ENCODE results near the gene SARS1.

SARS1 gene

GRCh38 chr1:109250454-109251276 lies 36.9 kb downstream of the SARS1 start:
- no peak for DNase-seq (ENCODE audit: low read depth, low spot score)

- DNase-seq (ENCODE audit: low read depth, low spot score), result no peak
These were observed 37.8 kb downstream of the SARS1 start for GRCh38 chr1:109251277-109252166.

- DNase-seq (ENCODE audit: low read depth, low spot score), result no peak
These were observed 38.6 kb downstream of the SARS1 start for GRCh38 chr1:109252167-109252892.

- DNase-seq (ENCODE audit: low read depth, low spot score), result no peak
These were observed 39.4 kb downstream of the SARS1 start for GRCh38 chr1:109252893-109253802.

GRCh38 chr1:109253803-109254620 lies 40.3 kb downstream of the SARS1 start:
- no peak for DNase-seq (ENCODE audit: low read depth, low spot score)

- DNase-seq (ENCODE audit: low read depth, low spot score), result no peak
These were observed 40.9 kb downstream of the SARS1 start for GRCh38 chr1:109254621-109255096.

GRCh38 chr1:109255097-109255651 lies 41.5 kb downstream of the SARS1 start:
- no peak for DNase-seq (ENCODE audit: low read depth, low spot score)

- no peak for DNase-seq (ENCODE audit: low read depth, low spot score)
These were observed 42.0 kb downstream of the SARS1 start for GRCh38 chr1:109255678-109256077.

GRCh38 chr1:109256085-109256484 lies 42.4 kb downstream of the SARS1 start:
- DNase-seq (ENCODE audit: low read depth, low spot score), result no peak

GRCh38 chr1:109256971-109257681 lies 43.4 kb downstream of the SARS1 start:
- DNase-seq (ENCODE audit: low read depth, low spot score), result no peak

GRCh38 chr1:109257682-109258421 lies 44.1 kb downstream of the SARS1 start:
- no peak for DNase-seq (ENCODE audit: low read depth, low spot score)

GRCh38 chr1:109258481-109259466 lies 45.1 kb downstream of the SARS1 start:
- no peak for DNase-seq (ENCODE audit: low read depth, low spot score)

GRCh38 chr1:109259674-109260557 lies 46.2 kb downstream of the SARS1 start:
- no peak for DNase-seq (ENCODE audit: low read depth, low spot score)

GRCh38 chr1:109261006-109261405 lies 47.3 kb downstream of the SARS1 start:
- no peak for DNase-seq (ENCODE audit: low read depth, low spot score)

- no peak for DNase-seq (ENCODE audit: low read depth, low spot score)
These were observed 47.9 kb downstream of the SARS1 start for GRCh38 chr1:109261578-109261977.
